Stimulated activated naive CD4-positive, alpha-beta T cell (primary cell): ENCODE measurements around the gene TSPAN18.

Source experiments
- DNase-seq, 6 experiments: peaks; one replicate each; lab custom pipeline; 2025; lab: John Stamatoyannopoulos, UW

The TSPAN18 gene

DNA sequence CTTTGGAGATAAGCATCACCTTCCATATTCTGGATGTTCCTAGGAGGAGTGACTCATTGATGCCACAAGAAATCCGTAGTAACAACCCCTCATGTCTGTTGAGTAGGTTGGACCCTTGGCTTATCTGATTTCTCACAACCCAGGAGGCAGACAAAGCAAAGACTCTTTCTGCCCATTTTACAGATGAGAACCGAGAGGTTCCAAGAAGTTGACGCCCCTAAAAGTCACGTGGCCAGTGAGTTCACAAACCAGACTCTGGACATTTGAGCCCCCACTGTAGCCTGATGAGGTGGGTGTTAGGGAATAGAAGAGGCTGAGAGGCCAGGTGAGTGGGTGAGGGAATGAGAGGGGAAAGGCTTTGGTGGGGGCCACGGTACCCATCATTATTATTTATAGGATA is 70.3 kb downstream of the TSPAN18 start:
- DNase-seq = no peak

GRCh38 chr11:44797886-44798606 is 71.3 kb downstream of the TSPAN18 start:
- no peak for DNase-seq

GRCh38 chr11:44798607-44798972 is 71.8 kb downstream of the TSPAN18 start:
- DNase-seq = no peak

DNA sequence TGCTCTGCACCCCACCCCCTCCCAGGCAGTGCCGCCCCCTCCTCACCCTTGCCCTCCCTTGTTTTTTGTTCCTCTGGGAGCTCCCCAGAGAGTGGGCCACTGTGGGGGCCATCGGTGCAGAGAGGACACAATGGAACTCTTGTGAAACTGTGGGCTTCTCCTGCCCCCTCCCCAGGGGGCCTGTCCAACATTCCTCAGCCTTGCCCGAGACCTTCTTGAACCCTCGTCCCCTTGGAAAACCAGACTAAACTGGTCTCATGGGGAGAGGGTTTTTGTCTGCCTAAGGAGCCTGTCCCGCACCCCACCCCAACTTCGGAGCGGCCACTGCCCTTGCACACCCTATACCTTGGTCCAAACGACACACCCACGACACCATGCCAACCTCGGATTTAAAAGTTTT is 72.2 kb downstream of the TSPAN18 start:
- no peak for DNase-seq

DNA sequence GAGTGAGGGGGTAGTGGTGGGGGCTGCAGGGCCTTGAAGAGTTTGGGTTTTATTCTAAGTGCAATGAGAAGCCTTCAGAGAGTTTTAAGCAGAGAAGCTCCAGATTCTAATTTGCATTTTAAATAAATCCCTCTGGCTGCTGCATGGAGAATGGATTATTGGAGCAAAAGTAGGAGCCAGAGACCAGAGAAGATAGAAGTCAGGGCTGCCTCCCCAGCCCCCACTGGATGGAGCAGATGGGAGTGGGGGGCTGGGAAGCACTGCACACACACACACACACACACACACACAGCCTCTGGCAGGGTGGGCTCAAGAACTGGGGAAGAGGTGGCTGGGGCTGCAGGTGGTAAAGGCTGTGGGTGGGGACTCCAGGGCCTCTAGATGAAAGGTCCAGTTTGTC is 75.6 kb downstream of the TSPAN18 start:
- no peak for DNase-seq

GRCh38 chr11:44803009-44803408 is 76.2 kb downstream of the TSPAN18 start:
- no peak for DNase-seq

DNA sequence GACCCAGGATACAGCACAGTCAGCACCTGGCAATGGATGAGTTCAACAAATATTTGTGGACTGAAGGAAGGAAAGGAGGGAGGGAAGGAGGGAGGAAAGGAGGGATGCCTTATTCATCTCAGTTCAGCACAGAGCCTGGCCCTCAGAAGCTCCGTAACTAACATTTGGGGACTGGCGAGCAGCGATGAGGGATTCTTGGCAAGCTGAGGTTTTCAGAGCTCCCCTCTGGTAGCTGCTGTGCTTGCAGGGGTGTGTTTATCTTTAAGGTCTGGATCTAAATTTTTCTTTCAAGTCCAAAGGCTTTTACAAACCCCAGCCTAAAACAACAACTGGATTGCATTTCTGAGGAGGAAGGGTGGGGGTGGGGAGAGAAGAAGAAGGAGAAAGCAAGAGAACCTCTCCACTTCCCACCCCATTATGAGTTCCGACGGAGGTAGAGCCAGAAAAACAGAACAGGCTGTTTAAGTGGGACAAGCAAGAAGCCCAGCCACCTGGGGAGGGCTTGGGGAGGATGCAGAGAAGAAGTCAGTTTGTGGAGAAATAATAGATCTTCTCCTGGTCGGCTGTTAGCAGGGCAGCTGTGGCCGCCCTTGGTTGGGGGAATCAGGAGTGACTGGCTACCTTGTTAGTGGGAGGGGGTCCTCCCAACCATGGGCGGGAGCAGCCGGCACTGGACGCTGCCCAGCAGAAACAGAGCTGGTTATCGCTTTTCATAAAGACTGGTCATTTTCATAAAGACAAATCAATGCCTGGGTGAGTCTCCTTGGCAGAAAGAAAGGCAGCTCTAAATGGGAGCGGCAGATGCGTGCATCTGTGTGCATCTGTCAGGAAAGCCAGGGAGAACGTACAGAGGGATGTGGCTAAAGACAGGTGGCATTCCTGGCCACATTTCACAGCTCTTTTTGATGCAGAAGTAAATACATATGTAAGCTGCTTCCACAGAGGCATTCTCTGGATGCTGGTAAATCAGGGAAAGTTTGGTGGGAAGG is 78.0 kb downstream of the TSPAN18 start:
- DNase-seq = no peak

DNA sequence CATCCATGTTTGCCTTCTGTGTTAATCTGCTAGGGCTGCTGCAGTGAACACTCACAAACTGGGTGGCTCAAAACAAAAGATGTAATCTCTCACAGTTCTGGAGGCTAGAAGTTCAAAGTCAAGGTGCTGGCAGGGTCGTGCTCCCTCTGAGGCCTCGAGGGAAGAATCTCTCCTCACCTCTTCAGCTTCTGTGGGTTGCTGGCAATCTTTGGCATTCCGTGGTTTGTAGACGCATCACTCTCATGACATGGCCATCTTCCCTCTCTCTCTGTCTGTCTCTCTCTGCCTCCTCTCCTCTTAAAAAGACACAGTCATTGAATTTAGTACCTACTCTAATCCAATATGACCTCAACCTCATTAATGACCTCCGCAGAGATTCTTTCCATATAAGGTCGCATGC is 78.8 kb downstream of the TSPAN18 start:
- no peak for DNase-seq

GRCh38 chr11:44808053-44808753 is 81.4 kb downstream of the TSPAN18 start:
- no peak for DNase-seq

DNA sequence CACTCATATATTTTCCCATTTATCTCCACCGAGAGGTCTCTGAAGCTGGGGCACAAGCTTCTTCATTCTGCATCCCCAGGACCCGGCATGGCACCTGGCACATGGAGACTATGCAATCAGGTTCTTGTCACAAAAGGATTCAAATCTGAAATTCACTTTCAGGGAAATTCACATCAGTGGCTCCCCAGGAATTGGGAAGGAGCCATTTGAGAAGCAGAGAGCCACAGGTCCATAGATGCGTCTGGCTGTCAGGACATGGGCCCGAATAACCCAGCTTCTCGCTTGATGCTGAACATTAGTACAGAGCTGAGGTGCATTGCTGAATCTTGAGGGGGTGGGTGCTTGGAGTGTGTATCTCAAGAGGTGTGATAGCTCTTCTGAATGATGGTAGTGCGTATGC is 82.5 kb downstream of the TSPAN18 start:
- DNase-seq = no peak

- DNase-seq = no peak
These were observed 85.2 kb downstream of the TSPAN18 start for GRCh38 chr11:44811841-44812448.

DNA sequence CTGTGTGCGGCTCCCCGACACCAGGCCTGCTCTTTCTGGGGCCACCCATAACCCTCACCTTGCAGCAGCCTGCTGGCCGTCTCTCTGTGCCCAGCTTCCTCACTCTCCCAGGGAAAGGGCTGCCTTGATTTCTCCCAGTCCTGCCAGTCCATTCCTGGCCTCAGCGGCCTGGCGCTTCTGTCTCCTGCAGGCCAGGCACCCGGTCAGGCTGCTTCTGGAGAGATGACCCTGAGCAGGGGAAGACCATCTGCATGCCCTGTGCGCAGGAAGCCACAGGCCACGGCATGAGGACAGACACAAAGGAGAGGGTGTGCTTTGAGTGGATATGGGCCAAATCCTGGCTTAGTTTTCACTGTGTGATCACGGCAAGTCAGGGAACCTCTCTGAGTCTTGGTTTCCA is 86.2 kb downstream of the TSPAN18 start:
- no peak for DNase-seq

DNA sequence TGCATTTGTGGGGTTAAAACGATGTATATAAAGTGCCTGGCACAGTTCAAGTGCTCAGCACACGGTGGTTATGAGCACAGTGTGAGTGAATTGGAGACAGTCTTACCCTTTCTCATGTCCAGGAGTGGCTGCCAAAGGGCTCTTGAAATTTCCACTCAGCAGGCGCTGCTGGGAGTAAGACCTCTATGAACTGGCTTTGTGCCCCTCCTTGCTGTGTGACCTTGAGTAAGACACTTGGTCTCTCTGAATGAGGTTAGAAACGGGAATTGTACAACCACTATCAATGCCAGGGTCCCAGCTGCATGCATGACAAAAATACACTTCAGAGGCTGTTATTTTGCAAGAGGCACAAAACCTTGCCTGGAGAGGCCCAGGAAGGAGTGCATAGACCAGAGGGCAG is 86.6 kb downstream of the TSPAN18 start:
- DNase-seq = no peak

GRCh38 chr11:44814881-44815592 is 88.3 kb downstream of the TSPAN18 start:
- DNase-seq = no peak

DNA sequence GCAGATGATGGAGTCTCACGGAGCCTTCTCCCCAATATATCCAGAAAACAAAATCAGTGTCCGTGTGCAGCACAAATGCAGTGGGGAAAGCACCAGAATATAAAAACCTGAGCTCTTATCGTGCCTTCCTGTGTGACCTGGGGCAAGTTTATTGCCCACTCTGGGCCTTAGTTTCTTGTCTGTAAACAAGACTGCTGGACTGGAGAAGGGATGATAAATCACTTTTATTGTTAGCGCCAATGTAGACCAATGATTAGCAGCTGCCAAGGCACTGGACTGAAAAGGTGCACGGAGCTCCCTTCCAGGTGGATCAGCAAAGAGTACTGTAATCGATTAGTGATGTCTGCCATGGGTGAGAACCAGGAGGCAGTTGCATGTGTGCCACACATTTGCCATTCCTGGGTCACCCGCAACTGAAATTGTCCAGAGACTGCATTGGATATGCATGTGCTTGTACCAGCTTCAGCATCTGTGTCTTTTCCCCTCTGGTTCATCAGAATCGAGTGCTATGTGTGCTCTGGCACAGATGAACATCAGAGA is 89.2 kb downstream of the TSPAN18 start:
- no peak for DNase-seq

- no peak for DNase-seq
These were observed 90.0 kb downstream of the TSPAN18 start for GRCh38 chr11:44816761-44817160.

- no peak for DNase-seq
These were observed 90.6 kb downstream of the TSPAN18 start for GRCh38 chr11:44817207-44817949.

DNA sequence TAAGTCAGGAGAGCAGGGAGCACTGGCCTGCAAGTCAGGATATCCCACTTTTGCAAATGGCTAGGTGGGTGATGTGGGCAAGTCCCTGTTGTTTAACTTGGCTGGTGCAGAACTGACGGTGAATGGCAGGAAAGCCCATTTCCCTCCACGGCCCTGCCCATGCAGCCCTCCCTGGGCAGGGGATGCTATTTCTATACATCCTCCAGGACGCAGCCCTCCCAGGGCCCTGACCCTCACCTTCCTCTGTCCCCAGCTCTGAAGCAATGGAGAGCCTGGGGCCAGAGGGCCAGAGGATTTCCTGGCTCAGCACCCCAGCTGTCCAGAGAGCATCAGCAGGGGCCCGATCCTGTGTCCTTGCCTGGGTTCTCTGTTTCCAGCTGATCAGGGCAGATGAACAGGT is 91.3 kb downstream of the TSPAN18 start:
- no peak for DNase-seq

- DNase-seq = no peak
These were observed 92.6 kb downstream of the TSPAN18 start for GRCh38 chr11:44819346-44819745.

GRCh38 chr11:44822369-44822768 is 95.6 kb downstream of the TSPAN18 start:
- no peak for DNase-seq

- no peak for DNase-seq
These were observed 96.2 kb downstream of the TSPAN18 start for GRCh38 chr11:44823006-44823405.
